RWPE1 (cell line): ENCODE measurements around the gene PIP5K1C.

Source experiments
- CTCF ChIA-PET: fragments of 350-600 bp; sonication (Branson Sonifier 250); formaldehyde crosslinking; extraction: SDS; loops from one replicate; lab custom pipeline; 2021; lab: Yijun Ruan, JAX
- POLR2A ChIA-PET: fragments of 400-600 bp; formaldehyde crosslinking; extraction: SDS; loops from one replicate; lab custom pipeline; 2020; ENCODE audit warnings: antibody characterized with exemption; ENCODE audit not compliant: low non-redundant PET; lab: Yijun Ruan, JAX
- DNase-seq: peaks from one replicate; pipeline ENCODE4 v3.0.0; 2012; ENCODE audit warnings: low spot score
- H3K27ac ChIP-seq: fragments of 450-650 bp; 2 replicates; pipeline ENCODE4 v1.5.1; 2017
- CTCF ChIP-seq: fragments of 450-650 bp; conservative IDR thresholded peaks from 2 replicates; pipeline ENCODE4 v1.5.1; 2017; ENCODE audit warnings: low read depth, mild to moderate bottlenecking

The PIP5K1C gene

GRCh38 chr19:3620817-3621547 is 79.3 kb downstream of the PIP5K1C start:
- POLR2A ChIA-PET = no interaction called here
- peak overlapping the region; percentile 21 for H3K27ac ChIP-seq
- CTCF ChIA-PET = interaction anchor here (0.5 kb wide), 1 partner anchor 141 kb away, joined by 6 read pairs; no protein-coding TSS in a partner anchor
- no peak for TF ChIP-seq CTCF
- DNase-seq = no peak

- no peak for DNase-seq
- H3K27ac ChIP-seq = peak overlapping the region; percentile 21
- ChIA-PET CTCF (interaction anchor here (0.6 kb wide), 1 partner anchor 254 kb away, joined by 3 read pairs; no protein-coding TSS in a partner anchor), POLR2A (no interaction called here)
- no peak for TF ChIP-seq CTCF
Observed at GRCh38 chr19:3620145-3620816, 80.0 kb downstream of the PIP5K1C start.

- no peak for TF ChIP-seq CTCF
- H3K27ac ChIP-seq = peak overlapping the region; percentile 21
- ChIA-PET CTCF (interaction anchor here (0.6 kb wide), 2 partner anchors 16 to 255 kb away, joined by 3 to 4 read pairs; no protein-coding TSS in a partner anchor), POLR2A (no interaction called here)
- no peak for DNase-seq
Observed at GRCh38 chr19:3619631-3620012, 80.6 kb downstream of the PIP5K1C start.

- DNase-seq = no peak
- peak; percentile 57 for TF ChIP-seq CTCF
- peak overlapping the region; percentile 21; the same call in 1 of the 2 replicates for H3K27ac ChIP-seq
- ChIA-PET CTCF (interaction anchor here (0.6 kb wide), 3 partner anchors 15 to 275 kb away, joined by 3 to 4 read pairs (median 3); no protein-coding TSS in a partner anchor), POLR2A (no interaction called here)
Observed at GRCh38 chr19:3618811-3619630, 81.2 kb downstream of the PIP5K1C start.

GRCh38 chr19:3618144-3618810 is 82.0 kb downstream of the PIP5K1C start:
- no peak overlapping the region for H3K27ac ChIP-seq
- DNase-seq = peak; percentile 52
- peak; percentile 84 for TF ChIP-seq CTCF
- ChIA-PET CTCF (interaction anchor here (0.6 kb wide), 3 partner anchors 67 to 334 kb away, joined by 3 read pairs; no protein-coding TSS in a partner anchor), POLR2A (no interaction called here)
